Stimulated activated CD4-positive, alpha-beta T cell treated with anti-CD3 and anti-CD28 coated beads, Interleukin-2, amount 100 ng/mL, for 48 hours (primary cell): ENCODE results near the gene UTP11.

Source experiments
- DNase-seq, 2 donors: peaks; one replicate each; pipeline ENCODE4 v3.0.0-alpha.2; 2020

Gene UTP11

DNA sequence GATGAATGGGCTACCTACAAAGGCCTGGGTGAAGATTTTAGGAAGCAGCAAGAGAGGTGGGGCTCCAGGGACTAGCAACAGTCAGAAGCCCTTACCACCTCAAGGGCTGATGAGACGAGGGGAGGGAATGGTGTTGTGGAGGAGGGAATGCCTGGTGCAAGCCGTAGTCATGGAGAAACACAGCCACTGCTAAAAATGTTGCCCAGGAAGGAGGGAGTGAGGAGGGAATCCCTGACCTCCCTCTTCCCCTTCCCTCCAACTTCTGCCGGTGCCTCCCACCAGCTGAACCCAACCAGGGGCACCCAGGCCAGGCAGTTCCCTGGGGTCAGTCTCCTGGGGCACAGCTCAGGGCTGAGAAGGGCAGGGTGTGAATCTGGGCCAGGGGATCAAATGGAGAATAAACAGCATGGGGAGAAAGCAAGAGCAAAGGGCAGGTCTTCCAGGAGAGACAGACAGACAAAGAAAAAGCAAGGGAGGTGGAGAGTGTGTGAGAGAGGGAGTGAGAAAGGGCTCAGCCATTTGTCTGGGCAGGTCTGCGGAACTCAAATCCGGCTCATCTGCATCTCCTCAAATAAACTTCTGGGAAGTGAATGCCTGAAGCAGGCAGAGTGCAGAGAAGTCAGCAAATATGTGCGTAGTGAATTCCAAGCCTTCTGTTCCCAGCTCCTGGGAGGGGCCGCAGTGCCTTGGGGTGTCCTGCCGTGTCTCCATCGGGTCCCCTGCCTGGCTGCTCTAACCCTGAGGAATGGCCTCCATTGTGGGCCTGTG, 61.2 kb downstream of the UTP11 start:
- DNase-seq, result no peak

DNA sequence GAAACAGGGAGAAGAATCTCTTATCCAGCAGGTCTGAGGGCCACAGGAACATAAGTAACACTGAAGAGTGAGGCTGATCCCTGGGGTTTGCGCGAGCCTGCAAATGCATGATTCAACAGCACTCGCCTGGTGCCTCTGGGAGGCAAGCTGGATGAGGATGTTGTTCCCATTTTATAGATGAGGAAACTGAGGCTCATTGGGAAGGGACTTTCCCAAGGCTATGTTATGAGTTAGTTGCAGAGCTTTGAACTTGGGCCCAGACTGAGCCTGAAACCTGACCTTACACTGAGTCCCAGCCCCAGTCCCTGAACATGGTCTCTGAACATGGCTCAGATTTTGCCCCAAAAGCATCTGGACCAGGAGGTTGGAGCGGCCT, 61.8 kb downstream of the UTP11 start:
- no peak for DNase-seq
